Measurements from ENCODE around the gene ZNF469.

ZNF469 gene

DNA sequence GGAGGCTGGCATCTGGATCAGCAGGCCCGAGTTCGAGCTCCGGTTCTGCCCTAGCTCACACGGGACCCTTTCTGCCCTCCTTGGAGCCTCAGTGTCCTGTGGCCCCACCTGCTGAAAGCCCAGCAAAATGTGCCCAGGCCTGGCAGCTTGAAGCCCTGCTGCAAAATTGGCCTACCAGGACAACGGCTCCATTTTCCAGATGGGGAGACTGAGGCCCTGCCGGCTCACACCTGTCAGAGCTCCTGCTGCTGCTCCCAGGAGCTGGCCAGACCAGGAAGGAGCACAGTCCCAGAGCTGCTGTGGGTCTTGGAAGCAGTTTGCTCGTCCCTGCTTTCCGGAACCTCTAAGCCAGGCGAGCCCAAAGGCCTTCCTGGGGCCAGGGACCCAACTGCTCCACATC is 17.4 kb downstream of the ZNF469 start:
- H3K4me3 ChIP-seq (replicated peaks in 1 of 2; ENCODE audit: low read depth in 2 of 2, low read length in 2 of 2): no peak overlapping the region
- no peak for DNase-seq (ENCODE audit: low read depth in 2 of 2)
- TF ChIP-seq, protein P1, sequence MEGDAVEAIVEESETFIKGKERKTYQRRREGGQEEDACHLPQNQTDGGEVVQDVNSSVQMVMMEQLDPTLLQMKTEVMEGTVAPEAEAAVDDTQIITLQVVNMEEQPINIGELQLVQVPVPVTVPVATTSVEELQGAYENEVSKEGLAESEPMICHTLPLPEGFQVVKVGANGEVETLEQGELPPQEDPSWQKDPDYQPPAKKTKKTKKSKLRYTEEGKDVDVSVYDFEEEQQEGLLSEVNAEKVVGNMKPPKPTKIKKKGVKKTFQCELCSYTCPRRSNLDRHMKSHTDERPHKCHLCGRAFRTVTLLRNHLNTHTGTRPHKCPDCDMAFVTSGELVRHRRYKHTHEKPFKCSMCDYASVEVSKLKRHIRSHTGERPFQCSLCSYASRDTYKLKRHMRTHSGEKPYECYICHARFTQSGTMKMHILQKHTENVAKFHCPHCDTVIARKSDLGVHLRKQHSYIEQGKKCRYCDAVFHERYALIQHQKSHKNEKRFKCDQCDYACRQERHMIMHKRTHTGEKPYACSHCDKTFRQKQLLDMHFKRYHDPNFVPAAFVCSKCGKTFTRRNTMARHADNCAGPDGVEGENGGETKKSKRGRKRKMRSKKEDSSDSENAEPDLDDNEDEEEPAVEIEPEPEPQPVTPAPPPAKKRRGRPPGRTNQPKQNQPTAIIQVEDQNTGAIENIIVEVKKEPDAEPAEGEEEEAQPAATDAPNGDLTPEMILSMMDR (IDR thresholded peaks at IDR 0.05; ENCODE audit: low read depth, low read length): no peak

DNA sequence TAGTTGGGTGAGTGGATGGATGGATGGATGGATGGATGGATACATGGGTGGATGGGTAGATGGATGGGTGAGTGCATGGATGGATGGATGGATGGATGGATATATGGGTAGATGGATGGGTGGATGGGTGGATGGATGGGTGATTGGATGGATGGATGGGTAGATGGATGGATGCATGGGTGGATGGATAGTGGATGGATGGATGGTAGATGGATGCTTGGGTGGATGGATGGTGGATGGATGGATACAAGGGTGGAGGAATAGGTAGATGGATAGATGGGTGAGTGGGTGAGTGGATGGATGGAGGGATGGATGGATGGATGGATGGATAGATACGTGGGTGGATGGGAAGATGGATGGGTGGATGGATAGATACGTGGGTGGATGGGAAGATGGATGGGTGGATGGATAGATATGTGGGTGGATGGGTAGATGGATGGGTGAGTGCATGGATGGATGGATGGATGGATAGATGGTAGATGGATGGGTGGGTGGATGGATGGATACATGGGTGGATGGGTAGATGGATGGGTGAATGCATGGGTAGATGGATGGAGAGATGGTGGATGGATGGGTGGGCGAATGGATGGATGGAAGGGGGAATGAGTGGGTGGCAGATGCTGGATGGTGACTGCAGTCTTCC is 19.0 kb downstream of the ZNF469 start:
- H3K4me3 ChIP-seq (replicated peaks in 1 of 2; ENCODE audit: low read depth in 2 of 2, low read length in 2 of 2): no peak overlapping the region
- no peak for DNase-seq (ENCODE audit: low read depth in 2 of 2)
- TF ChIP-seq, protein P1 (IDR thresholded peaks at IDR 0.05; ENCODE audit: low read depth, low read length): no peak

DNA sequence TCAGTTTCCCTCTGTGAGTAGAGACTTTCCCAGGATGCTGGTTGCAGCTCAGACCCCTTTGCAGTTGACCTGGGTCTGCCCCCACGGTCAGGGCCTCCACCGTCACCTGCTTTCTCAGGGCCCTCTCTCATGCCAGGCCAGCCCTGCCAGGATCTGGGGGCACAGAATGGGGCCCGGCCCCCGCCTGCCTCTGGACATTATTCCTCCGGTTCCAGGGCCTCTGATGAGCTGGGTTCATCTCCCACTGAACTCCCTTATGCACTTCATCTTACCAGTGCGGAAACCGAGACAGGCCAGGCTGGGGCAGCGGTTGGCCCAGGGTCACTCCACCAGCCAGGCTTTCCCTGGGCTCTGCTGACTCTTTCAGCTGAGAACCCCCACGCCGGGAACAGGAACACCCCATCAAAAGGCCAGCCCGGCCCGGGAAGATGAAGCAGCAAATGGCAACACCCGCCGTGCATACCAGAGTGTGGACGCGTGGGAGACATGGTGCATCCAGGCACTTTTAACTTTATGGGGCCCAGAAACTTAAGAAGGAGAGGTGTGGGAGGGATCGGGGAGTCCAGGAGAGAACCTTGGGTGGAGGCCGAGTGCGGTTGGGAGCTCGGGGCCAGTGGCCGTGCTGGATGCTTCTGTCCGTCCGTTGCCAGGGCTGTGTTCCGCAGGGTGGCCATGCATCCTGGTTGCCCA is 19.9 kb downstream of the ZNF469 start:
- no peak overlapping the region for H3K4me3 ChIP-seq (replicated peaks in 1 of 2; ENCODE audit: low read depth in 2 of 2, low read length in 2 of 2)
- TF ChIP-seq, protein P1 (IDR thresholded peaks at IDR 0.05; ENCODE audit: low read depth, low read length): no peak
- no peak for DNase-seq (ENCODE audit: low read depth in 2 of 2)

DNA sequence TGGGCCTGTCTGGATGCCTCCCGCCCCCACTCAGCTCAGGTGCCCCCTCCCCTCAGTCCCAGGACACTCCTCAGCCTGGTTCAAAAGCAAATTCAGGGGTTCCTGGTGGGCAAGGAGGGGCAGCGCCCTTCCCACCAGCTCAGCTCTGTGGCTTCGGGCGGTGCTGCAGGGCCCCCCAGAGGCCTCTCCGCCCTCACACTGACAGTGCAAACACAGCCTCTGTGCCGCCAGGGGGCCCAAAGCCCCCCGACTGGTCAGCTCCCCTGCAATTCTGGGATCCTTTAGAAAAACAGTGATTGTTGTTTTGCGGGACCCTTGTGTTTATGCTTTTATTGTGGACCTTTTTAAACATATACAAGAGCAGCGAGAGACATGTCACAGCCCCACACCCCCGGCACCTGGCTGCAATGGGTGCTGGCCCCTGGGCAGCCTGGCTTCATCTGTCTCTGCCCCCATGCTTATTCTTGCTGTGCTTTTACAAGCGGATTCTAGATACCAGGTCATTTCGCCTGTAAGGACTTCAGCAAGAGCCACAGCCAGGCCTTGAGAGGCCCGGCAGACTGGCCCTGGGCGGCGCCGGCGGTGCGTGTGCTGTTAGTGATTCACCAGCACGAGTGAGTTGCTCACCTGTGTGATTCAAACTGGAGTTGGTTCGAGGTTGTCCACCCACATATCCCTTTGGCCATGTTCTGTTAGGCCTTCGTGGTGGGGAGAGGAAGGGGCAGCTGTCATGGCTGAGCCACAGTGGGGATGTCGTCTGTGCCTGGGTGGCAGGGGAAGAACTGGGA is 21.2 kb downstream of the ZNF469 start:
- TF ChIP-seq, protein P1 (IDR thresholded peaks at IDR 0.05; ENCODE audit: low read depth, low read length): no peak
- H3K4me3 ChIP-seq (replicated peaks in 1 of 2; ENCODE audit: low read depth in 2 of 2, low read length in 2 of 2): no peak overlapping the region
- no peak for DNase-seq (ENCODE audit: low read depth in 2 of 2)

DNA sequence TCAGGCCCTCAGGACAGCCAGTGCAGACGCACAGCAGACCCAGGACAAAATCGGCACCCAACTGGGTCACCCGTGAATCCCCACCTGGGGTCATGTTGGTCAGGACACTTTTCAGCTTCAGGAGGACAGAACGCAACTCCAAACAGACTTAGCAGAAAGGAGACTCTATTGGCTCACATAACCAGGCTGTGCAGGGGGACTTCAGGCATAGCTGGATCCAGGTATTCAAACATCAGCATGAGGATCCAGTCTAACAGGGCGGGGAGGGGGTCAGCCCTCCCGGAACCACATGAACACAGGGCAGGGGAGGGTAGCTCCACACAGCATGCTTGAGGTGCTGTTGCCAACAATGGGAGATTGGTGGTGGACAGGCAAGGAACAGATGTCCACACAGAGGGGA is 22.0 kb downstream of the ZNF469 start:
- DNase-seq (ENCODE audit: low read depth in 2 of 2): no peak
- TF ChIP-seq, protein P1 (IDR thresholded peaks at IDR 0.05; ENCODE audit: low read depth, low read length): no peak
- no peak overlapping the region for H3K4me3 ChIP-seq (replicated peaks in 1 of 2; ENCODE audit: low read depth in 2 of 2, low read length in 2 of 2)

DNA sequence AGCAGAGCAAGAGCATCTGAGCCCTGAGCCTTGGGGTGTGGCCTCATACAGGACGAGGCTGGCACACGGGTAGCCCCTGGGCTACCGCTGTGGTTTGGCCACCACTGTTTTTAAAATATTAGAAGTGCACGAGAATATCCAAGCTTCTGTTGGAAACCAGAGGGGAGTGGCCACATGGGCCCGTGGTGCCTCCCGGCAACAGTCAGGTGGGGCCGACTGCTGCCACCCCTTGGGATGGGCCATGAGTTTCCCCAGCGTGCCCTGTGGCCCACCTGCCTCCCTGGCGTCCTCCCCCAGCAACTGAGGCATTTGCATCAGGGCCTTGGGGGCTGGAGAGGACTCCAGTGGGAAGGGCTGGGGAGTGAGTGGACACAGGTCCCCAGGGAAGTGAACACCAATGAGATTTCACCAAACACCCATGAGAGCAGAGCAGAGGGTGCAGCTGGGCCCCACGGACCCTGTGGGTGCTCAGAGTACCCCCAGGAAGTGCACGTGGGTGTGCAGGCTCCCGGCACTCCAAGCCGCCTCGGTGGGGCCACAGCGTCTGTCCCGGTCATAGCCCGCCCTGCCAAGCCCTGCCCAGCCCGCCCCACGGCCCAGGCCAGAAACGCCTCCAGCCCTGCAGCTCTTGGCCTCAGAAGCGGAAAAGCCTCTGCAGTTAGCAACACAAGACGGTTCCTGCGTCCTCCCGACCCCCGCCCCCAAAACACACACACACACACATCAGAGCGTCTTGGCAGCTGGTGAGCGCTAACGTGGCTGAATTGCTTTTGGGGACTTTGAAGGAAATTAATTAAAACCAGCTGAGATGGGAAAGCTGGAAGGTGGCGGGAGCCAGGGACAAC is 22.7 kb downstream of the ZNF469 start:
- DNase-seq (ENCODE audit: low read depth in 2 of 2): peak; percentile 43 to 74
- no peak overlapping the region for H3K4me3 ChIP-seq (replicated peaks in 1 of 2; ENCODE audit: low read depth in 2 of 2, low read length in 2 of 2)
- TF ChIP-seq, protein P1 (IDR thresholded peaks at IDR 0.05; ENCODE audit: low read depth, low read length): no peak

Measured in cardiac fibroblast (primary cell).